Measurements from ENCODE around the gene BSN. TPM values are rescaled to one million over a fixed set of nuclear protein-coding genes. Genes with fewer than 3 reads are reported as not detected.

BSN gene
- total RNA-seq, 2 experiments from 2014 or later: 0.09 TPM

- intact Hi-C loops (cut with micrococcal nuclease): no loop called here
- peaks cover 8% of the 10 kb centered on the region for H3K4me1 Mint-ChIP-seq (ENCODE audit: low read depth)
- CTCF ChIA-PET: no interaction called here
- H3K27ac Mint-ChIP-seq: no peak overlapping the region
- no peaks in the 10 kb centered on the region for H3K9me3 Mint-ChIP-seq
- H3K27me3 Mint-ChIP-seq: no peaks in the 10 kb centered on the region
- DNase-seq (no peak), ATAC-seq (no peak)
- TF ChIP-seq CTCF (IDR thresholded peaks at IDR 0.05): no peak
- no peak overlapping the region for H3K4me3 Mint-ChIP-seq
- POLR2A ChIA-PET: interaction anchor here (1.0 kb wide), 1 partner anchor 12 kb away, joined by 4 read pairs; no protein-coding TSS in a partner anchor
- no peaks in the 10 kb centered on the region for H3K36me3 Mint-ChIP-seq (ENCODE audit: low read depth)
Measured at GRCh38 chr3:49625071-49625470, 70.8 kb downstream of the BSN start.

GRCh38 chr3:49626101-49626581 lies 71.9 kb downstream of the BSN start:
- ChIA-PET CTCF (no interaction called here), POLR2A (no interaction called here)
- no peak overlapping the region for H3K4me3 Mint-ChIP-seq
- no peak overlapping the region for H3K27ac Mint-ChIP-seq
- no peaks in the 10 kb centered on the region for H3K36me3 Mint-ChIP-seq (ENCODE audit: low read depth)
- TF ChIP-seq CTCF (IDR thresholded peaks at IDR 0.05): no peak
- ATAC-seq (peak; percentile 80), DNase-seq (peak; percentile 51)
- H3K9me3 Mint-ChIP-seq: no peaks in the 10 kb centered on the region
- H3K4me1 Mint-ChIP-seq (ENCODE audit: low read depth): peaks cover 8% of the 10 kb centered on the region
- intact Hi-C loops (cut with micrococcal nuclease): no loop called here
- peaks cover 4% of the 10 kb centered on the region for H3K27me3 Mint-ChIP-seq

GRCh38 chr3:49626796-49627195 lies 72.5 kb downstream of the BSN start:
- ATAC-seq (no peak), DNase-seq (no peak)
- Mint-ChIP-seq H3K27ac (no peak overlapping the region), H3K9me3 (no peaks in the 10 kb centered on the region), H3K36me3 (ENCODE audit: low read depth) (no peaks in the 10 kb centered on the region), H3K4me3 (no peak overlapping the region), H3K27me3 (peaks cover 4% of the 10 kb centered on the region), H3K4me1 (ENCODE audit: low read depth) (peaks cover 8% of the 10 kb centered on the region)
- CTCF ChIA-PET: no interaction called here
- TF ChIP-seq CTCF (IDR thresholded peaks at IDR 0.05): no peak
- POLR2A ChIA-PET: no interaction called here
- intact Hi-C loops (cut with micrococcal nuclease): no loop called here

GRCh38 chr3:49627634-49628033 lies 73.4 kb downstream of the BSN start:
- ChIA-PET CTCF (no interaction called here), POLR2A (no interaction called here)
- H3K4me3 Mint-ChIP-seq: no peak overlapping the region
- no peak for TF ChIP-seq CTCF (IDR thresholded peaks at IDR 0.05)
- no peak for DNase-seq
- no peak overlapping the region for H3K27ac Mint-ChIP-seq
- intact Hi-C loops (cut with micrococcal nuclease): no loop called here
- ATAC-seq: no peak
- H3K27me3 Mint-ChIP-seq: peaks cover 4% of the 10 kb centered on the region
- H3K36me3 Mint-ChIP-seq (ENCODE audit: low read depth): no peaks in the 10 kb centered on the region
- peaks cover 8% of the 10 kb centered on the region for H3K4me1 Mint-ChIP-seq (ENCODE audit: low read depth)
- no peaks in the 10 kb centered on the region for H3K9me3 Mint-ChIP-seq

- POLR2A ChIA-PET: no interaction called here
- intact Hi-C loops (cut with micrococcal nuclease): no loop called here
- CTCF ChIA-PET: no interaction called here
- Mint-ChIP-seq H3K4me1 (ENCODE audit: low read depth) (peaks cover 8% of the 10 kb centered on the region), H3K27me3 (peaks cover 4% of the 10 kb centered on the region), H3K27ac (no peak overlapping the region), H3K9me3 (no peaks in the 10 kb centered on the region), H3K4me3 (no peak overlapping the region), H3K36me3 (ENCODE audit: low read depth) (no peaks in the 10 kb centered on the region)
- ATAC-seq (no peak), DNase-seq (no peak)
- no peak for TF ChIP-seq CTCF (IDR thresholded peaks at IDR 0.05)
Measured at GRCh38 chr3:49628249-49628648, 74.0 kb downstream of the BSN start.

Data from activated CD8-positive, alpha-beta T cell treated with anti-CD3 and anti-CD28 coated beads for 36 hours (primary cell).